Measurements from ENCODE around the gene PLEKHH1.
"Not testable (repeated sequence)": the region's sequence is repeated elsewhere in the genome, so short reads cannot be mapped to it uniquely, and the experiment has no call there.

The PLEKHH1 gene

DNA sequence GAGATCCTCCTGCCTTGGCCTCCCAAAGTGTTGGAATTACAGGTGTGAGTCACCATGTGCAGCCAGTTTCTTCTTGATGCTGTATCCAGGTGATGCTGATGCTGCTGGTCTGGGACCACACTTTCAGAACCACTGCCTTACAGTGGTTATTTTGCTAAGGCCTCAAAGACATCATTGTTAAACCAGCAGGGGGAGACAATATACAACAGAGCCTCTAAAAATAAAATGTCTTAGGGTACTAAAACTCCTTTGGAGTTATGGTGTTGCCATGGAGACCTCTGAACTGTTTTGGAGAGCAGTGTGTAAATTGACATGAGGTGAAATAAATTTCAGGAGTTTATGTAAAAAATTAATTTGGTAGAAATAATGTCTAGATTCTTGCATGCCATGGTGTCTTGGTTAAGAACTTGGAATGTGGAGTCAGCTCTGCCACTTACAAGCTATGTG is 85.5 kb downstream of the PLEKHH1 start:
- no peaks in the 10 kb centered on the region for H3K36me3 ChIP-seq (ENCODE audit: insufficient read depth, low read length)
- H3K27ac ChIP-seq = no peak overlapping the region
- no peak overlapping the region for H3K4me3 ChIP-seq
- no peak overlapping the region for H3K9ac ChIP-seq (ENCODE audit: insufficient read length)
- H3K9me3 ChIP-seq (ENCODE audit: low read depth, low read length) = no peaks in the 10 kb centered on the region
- TF ChIP-seq EZH2 (IDR thresholded peaks at IDR 0.05) = no peak
- no peak for TF ChIP-seq FOXP2 (optimal IDR thresholded peaks at IDR 0.05; ENCODE audit: control extremely low read depth, extremely low read length, insufficient read depth)
- TF ChIP-seq POLR2AphosphoS5 (IDR thresholded peaks at IDR 0.05; ENCODE audit: borderline replicate concordance, low read depth, low read length) = no peak
- peak; percentile 67 for DNase-seq (ENCODE audit: low read depth, low spot score)

DNA sequence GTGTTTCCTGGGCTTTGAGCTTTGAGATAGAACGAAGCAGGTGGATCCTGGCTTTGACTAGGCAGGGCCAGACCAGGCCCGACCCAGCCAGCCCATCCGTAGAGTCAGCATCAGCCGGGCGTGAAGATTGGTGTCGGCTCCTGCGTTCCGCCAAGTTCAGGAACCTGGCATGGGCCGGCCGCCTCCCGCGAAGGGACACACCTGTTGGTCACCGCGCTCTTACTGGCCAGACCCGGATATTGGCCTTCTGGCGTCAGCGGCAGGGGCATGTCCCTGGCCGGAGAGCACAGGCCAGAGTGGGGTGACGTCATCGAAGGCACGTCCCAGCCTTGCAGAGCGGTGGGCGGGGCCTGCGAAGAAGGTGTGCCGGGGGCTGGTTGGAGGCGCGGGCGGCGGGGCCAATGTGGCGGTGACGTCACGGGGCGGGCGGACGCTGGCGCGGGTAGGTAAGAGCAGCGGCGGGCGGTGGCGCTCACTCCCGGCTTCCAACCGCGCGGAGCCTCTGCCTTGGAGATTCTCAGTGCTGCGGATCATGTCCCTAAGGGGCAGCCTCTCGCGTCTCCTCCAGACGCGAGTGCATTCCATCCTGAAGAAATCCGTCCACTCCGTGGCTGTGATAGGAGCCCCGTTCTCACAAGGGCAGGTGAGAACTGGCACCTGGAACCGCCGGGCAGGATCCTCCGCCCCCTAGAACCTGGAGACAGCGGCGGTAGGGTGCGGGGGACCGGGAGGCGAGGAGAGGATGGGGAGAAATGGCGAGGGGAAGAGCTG is 86.5 kb downstream of the PLEKHH1 start, which contains the start of gene ARG2:
TSS of gene ARG2 (plus strand) at position 475 of the 771 bp plus-strand sequence. CDS start at position 533, 58 bp downstream.
- peak within 1 kb of the TSS; percentile 90 for H3K4me3 ChIP-seq
- TF ChIP-seq POLR2AphosphoS5 (IDR thresholded peaks at IDR 0.05; ENCODE audit: borderline replicate concordance, low read depth, low read length) (peak; percentile 82), FOXP2 (optimal IDR thresholded peaks at IDR 0.05; ENCODE audit: control extremely low read depth, extremely low read length, insufficient read depth) (no peak)
- no peak for DNase-seq (ENCODE audit: low read depth, low spot score)
- H3K27ac ChIP-seq = no peak within 1 kb of the TSS
- peaks cover 9% of the 10 kb centered on the region for H3K36me3 ChIP-seq (ENCODE audit: insufficient read depth, low read length)
- H3K9me3 ChIP-seq (ENCODE audit: low read depth, low read length) = no peaks in the 10 kb centered on the region
- peak within 1 kb of the TSS; percentile 77 for H3K9ac ChIP-seq (ENCODE audit: insufficient read length)

DNA sequence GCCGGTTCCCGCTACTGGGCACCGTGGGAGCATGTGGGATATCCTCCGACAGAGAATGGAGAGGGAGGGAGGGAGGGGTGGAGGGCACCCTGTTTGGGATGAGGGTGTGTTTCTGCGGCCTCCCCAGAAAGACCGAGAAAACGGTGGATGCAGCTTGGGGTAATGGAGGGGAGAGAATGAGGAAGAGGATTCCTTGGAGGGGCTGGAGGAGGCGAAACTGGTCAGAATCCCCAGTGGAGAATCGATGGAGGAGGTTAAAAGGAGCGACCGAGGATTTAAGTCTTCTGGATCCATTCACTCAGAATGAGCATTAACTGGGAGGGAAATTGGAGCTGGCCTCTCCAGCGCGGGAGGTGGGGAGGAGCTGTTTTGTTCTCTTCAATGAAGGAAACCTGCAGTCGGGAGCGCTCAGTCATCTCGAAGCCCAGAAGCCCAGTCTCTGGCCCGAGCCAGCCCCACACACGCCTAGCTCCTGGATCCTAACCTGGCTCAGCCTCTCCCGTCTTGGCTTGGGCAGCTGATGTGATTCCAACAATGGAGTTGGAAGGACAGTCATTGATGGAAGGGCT is 87.2 kb downstream of the PLEKHH1 start:
- TF ChIP-seq EZH2 (IDR thresholded peaks at IDR 0.05) (no peak), FOXP2 (optimal IDR thresholded peaks at IDR 0.05; ENCODE audit: control extremely low read depth, extremely low read length, insufficient read depth) (no peak), POLR2AphosphoS5 (IDR thresholded peaks at IDR 0.05; ENCODE audit: borderline replicate concordance, low read depth, low read length) (no peak)
- no peak overlapping the region for H3K27ac ChIP-seq
- H3K36me3 ChIP-seq (ENCODE audit: insufficient read depth, low read length) = peaks cover 14% of the 10 kb centered on the region
- H3K4me3 ChIP-seq = peak overlapping the region; percentile 90
- peak overlapping the region; percentile 77 for H3K9ac ChIP-seq (ENCODE audit: insufficient read length)
- H3K9me3 ChIP-seq (ENCODE audit: low read depth, low read length) = no peaks in the 10 kb centered on the region
- no peak for DNase-seq (ENCODE audit: low read depth, low spot score)

DNA sequence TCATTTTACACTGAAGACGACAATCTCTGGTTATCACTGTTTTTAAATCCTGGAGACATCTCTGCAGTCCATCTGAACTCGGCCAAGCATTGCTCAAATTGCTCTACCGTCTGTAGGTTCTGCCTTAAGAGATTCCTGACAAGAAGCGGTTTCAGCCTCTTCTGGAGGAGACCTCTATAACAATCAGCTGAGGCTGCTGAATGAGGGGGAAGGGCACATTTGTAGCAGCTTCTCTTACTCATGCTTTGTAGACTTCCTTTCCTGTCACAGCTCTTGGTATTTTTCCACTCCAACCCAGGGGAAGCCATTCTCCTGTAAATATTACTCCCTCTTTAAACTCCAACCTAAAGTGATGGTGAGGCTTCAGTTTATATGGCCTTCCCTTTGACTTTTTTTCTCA is 89.6 kb downstream of the PLEKHH1 start:
- peak overlapping the region; percentile 71 for H3K9ac ChIP-seq (ENCODE audit: insufficient read length)
- H3K27ac ChIP-seq = peak overlapping the region; percentile 97
- peak; percentile 19; the same call in 1 of the 2 replicates for TF ChIP-seq POLR2AphosphoS5 (IDR thresholded peaks at IDR 0.05; ENCODE audit: borderline replicate concordance, low read depth, low read length)
- TF ChIP-seq FOXP2 (optimal IDR thresholded peaks at IDR 0.05; ENCODE audit: control extremely low read depth, extremely low read length, insufficient read depth) = no peak
- TF ChIP-seq EZH2 (IDR thresholded peaks at IDR 0.05) = no peak
- DNase-seq (ENCODE audit: low read depth, low spot score) = peak; percentile 76
- H3K9me3 ChIP-seq (ENCODE audit: low read depth, low read length) = no peaks in the 10 kb centered on the region
- peaks cover 14% of the 10 kb centered on the region for H3K36me3 ChIP-seq (ENCODE audit: insufficient read depth, low read length)
- H3K4me3 ChIP-seq = peak overlapping the region; percentile 72

DNA sequence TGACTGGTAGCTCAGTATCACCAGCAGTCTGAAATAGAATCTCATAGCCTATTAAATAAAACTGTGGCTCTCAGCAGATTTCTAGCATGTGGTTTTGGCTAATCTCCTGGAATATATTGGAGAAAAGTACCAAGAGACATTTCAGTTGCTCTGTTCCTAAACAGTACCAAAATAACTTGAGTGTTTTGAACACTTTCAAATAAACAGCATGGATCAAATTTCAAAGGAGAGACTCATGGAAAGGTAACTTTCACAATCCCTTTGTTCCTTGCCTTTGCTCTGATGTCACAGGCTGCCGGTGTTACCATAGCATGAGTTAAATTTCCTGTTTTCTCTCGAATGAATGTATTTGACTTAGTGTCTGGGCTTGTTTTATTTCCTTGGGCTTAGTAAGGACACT is 90.0 kb downstream of the PLEKHH1 start:
- Histone ChIP-seq H3K4me3 (peak overlapping the region; percentile 72), H3K36me3 (ENCODE audit: insufficient read depth, low read length) (peaks cover 14% of the 10 kb centered on the region), H3K27ac (peak overlapping the region; percentile 97), H3K9ac (ENCODE audit: insufficient read length) (peak overlapping the region; percentile 71), H3K9me3 (ENCODE audit: low read depth, low read length) (no peaks in the 10 kb centered on the region)
- peak; percentile 66 for DNase-seq (ENCODE audit: low read depth, low spot score)
- TF ChIP-seq FOXP2 (optimal IDR thresholded peaks at IDR 0.05; ENCODE audit: control extremely low read depth, extremely low read length, insufficient read depth) = no peak
- no peak for TF ChIP-seq EZH2 (IDR thresholded peaks at IDR 0.05)
- TF ChIP-seq POLR2AphosphoS5 (IDR thresholded peaks at IDR 0.05; ENCODE audit: borderline replicate concordance, low read depth, low read length) = no peak; the same call in 1 of the 2 replicates

DNA sequence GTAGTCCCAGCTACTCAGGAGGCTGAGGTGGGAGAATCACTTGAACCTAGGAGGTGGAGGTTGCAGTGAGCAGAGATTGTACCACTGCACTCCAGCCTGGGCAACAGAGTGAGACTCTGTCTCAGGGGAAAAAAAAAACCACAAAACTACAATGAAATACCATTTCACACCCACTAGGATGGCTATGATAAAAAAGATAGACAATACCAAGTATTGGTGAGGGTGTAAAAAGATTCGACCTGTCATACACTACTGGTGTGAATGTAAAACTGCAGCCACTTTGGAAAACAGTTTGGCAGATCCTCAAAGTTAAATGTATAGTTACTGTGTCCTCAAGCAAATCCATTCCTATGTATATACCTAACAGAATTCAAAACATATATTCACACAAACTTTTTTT is 93.0 kb downstream of the PLEKHH1 start:
- not testable (repeated sequence) for H3K27ac ChIP-seq; H3K9me3 ChIP-seq (ENCODE audit: low read depth, low read length); DNase-seq (ENCODE audit: low read depth, low spot score); H3K4me3 ChIP-seq; H3K9ac ChIP-seq (ENCODE audit: insufficient read length)
- H3K36me3 ChIP-seq (ENCODE audit: insufficient read depth, low read length) = peaks cover 14% of the 10 kb centered on the region

DNA sequence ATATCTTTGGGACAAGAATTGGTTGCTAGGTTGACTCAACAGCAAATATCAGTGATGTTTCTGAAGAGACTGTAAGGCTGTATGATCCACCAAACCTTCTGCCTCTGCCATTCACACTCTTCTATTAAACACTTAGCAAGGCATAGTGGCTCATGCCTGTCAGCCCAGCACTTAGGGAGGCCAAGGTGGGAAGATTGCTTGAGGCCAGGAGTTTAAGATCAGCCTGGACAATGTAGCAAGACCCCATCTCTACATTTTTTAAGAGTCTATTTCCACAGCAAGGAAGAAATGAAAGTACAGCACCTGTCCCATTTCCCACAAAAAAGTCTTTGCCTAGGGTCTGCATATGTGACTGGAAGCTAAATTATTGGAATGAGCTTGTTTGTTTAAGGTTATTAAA is 94.4 kb downstream of the PLEKHH1 start:
- TF ChIP-seq POLR2AphosphoS5 (IDR thresholded peaks at IDR 0.05; ENCODE audit: borderline replicate concordance, low read depth, low read length) (no peak), FOXP2 (optimal IDR thresholded peaks at IDR 0.05; ENCODE audit: control extremely low read depth, extremely low read length, insufficient read depth) (no peak)
- Histone ChIP-seq H3K27ac (no peak overlapping the region), H3K36me3 (ENCODE audit: insufficient read depth, low read length) (peaks cover 14% of the 10 kb centered on the region), H3K9me3 (ENCODE audit: low read depth, low read length) (no peaks in the 10 kb centered on the region), H3K9ac (ENCODE audit: insufficient read length) (no peak overlapping the region), H3K4me3 (no peak overlapping the region)
- no peak for DNase-seq (ENCODE audit: low read depth, low spot score)

DNA sequence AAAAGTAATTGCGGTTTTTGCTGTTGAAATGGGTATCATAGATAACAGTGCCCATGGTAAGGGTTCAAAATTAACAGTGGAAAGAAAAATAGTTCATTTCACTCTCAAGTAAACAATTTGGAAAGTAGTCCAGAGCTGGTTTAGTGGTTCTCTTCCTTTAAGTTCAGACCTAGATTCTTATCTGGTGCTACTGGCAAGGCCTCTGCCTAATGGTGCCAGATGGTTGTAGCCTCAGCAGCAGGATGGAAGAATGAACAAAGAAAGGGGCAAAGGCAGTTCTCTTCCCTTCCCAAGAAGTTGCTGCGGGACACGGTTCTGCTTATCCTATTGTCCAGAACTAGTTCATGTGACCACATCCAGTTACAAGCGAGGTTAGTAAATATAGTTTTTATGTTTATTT is 97.1 kb downstream of the PLEKHH1 start:
- H3K4me3 ChIP-seq = no peak overlapping the region
- no peak overlapping the region for H3K9ac ChIP-seq (ENCODE audit: insufficient read length)
- H3K9me3 ChIP-seq (ENCODE audit: low read depth, low read length) = no peaks in the 10 kb centered on the region
- TF ChIP-seq POLR2AphosphoS5 (IDR thresholded peaks at IDR 0.05; ENCODE audit: borderline replicate concordance, low read depth, low read length) = no peak
- TF ChIP-seq FOXP2 (optimal IDR thresholded peaks at IDR 0.05; ENCODE audit: control extremely low read depth, extremely low read length, insufficient read depth) = no peak
- TF ChIP-seq EZH2 (IDR thresholded peaks at IDR 0.05) = no peak
- H3K27ac ChIP-seq = no peak overlapping the region
- H3K36me3 ChIP-seq (ENCODE audit: insufficient read depth, low read length) = no peaks in the 10 kb centered on the region; the same call in 1 of the 2 replicates
- no peak for DNase-seq (ENCODE audit: low read depth, low spot score)

All from SK-N-MC (cell line).